Measurements from ENCODE around the gene OXA1L. TPM values are rescaled to one million over a fixed set of nuclear protein-coding genes. Genes with fewer than 3 reads are reported as not detected.

The OXA1L gene
- total RNA-seq, 1 experiment from 2014 or later, result 146 TPM

DNA sequence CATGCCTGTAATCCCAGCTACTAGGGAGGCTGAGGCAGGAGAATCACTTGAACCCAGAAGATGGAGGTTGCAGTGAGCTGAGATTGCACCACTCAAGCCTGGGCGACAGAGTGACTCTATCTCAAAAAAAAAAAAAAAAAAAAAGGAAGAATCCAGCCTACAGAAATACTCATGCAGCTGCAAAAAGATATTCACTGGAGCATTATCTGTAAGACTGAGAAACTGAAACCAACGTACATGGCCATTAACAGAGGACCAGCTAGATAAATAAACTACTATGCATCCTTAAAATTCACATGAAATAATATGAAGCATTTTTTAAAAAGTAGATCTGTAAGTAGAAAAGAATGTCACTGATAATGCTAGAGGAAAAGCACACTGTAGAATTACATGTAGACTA, 45.2 kb downstream of the OXA1L start:
- Histone ChIP-seq H4K20me1 (ENCODE audit: insufficient read depth) (no peaks in the 10 kb centered on the region), H3K9me2 (ENCODE audit: insufficient read depth) (no peaks in the 10 kb centered on the region), H3K4me2 (ENCODE audit: low read length) (no peak overlapping the region), H3K4me1 (ENCODE audit: control insufficient read depth in 1 of 2, insufficient read depth in 2 of 2, low read length in 2 of 2) (peaks cover 4 to 11% of the 10 kb centered on the region in 2 experiments; a peak in 3 of 4 replicates), H2AFZ (ENCODE audit: low read depth, low read length, poor library complexity, severe bottlenecking) (no peak overlapping the region), H3K9me3 (ENCODE audit: control insufficient read depth in 1 of 2, insufficient read depth in 1 of 2, low read depth in 1 of 2, low read length in 2 of 2) (no peaks in the 10 kb centered on the region), H3K36me3 (ENCODE audit: control insufficient read depth in 1 of 2, insufficient read depth in 2 of 2, low read length in 2 of 2) (no peaks in the 10 kb centered on the region), H3K4me3 (replicated peaks in 1 of 2; ENCODE audit: low read depth in 1 of 2, low read length in 2 of 2) (no peak overlapping the region), H3K27me3 (ENCODE audit: insufficient read depth, low read length) (no peaks in the 10 kb centered on the region), H3K27ac (ENCODE audit: low read depth, low read length) (no peak overlapping the region), H3K9ac (ENCODE audit: low read length) (no peak overlapping the region), H3K79me2 (ENCODE audit: insufficient read depth, low read length) (no peaks in the 10 kb centered on the region)
- ATAC-seq (no peak), DNase-seq (ENCODE audit: low read depth, low spot score) (no peak)
- intact Hi-C loops (cut with micrococcal nuclease), result no loop called here
- ChIA-PET RAD21 (ENCODE audit: low non-redundant PET in 1 of 2, low total read pairs in 2 of 2, uncharacterized antibody in 2 of 2, unreplicated experiment in 2 of 2) (interaction anchor here in 1 of 2 experiments (0.6 kb wide), 1 partner anchor 10 kb away, joined by 4 read pairs; no protein-coding TSS in a partner anchor), CTCF (interaction anchor here (0.6 kb wide), 1 partner anchor 246 kb away, joined by 3 read pairs; no protein-coding TSS in a partner anchor), POLR2A (no interaction called here)
- TF ChIP-seq, protein P1, sequence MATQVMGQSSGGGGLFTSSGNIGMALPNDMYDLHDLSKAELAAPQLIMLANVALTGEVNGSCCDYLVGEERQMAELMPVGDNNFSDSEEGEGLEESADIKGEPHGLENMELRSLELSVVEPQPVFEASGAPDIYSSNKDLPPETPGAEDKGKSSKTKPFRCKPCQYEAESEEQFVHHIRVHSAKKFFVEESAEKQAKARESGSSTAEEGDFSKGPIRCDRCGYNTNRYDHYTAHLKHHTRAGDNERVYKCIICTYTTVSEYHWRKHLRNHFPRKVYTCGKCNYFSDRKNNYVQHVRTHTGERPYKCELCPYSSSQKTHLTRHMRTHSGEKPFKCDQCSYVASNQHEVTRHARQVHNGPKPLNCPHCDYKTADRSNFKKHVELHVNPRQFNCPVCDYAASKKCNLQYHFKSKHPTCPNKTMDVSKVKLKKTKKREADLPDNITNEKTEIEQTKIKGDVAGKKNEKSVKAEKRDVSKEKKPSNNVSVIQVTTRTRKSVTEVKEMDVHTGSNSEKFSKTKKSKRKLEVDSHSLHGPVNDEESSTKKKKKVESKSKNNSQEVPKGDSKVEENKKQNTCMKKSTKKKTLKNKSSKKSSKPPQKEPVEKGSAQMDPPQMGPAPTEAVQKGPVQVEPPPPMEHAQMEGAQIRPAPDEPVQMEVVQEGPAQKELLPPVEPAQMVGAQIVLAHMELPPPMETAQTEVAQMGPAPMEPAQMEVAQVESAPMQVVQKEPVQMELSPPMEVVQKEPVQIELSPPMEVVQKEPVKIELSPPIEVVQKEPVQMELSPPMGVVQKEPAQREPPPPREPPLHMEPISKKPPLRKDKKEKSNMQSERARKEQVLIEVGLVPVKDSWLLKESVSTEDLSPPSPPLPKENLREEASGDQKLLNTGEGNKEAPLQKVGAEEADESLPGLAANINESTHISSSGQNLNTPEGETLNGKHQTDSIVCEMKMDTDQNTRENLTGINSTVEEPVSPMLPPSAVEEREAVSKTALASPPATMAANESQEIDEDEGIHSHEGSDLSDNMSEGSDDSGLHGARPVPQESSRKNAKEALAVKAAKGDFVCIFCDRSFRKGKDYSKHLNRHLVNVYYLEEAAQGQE (IDR thresholded peaks at IDR 0.05; ENCODE audit: low read depth), result no peak
- TF ChIP-seq CBX3 (IDR thresholded peaks at IDR 0.05; ENCODE audit: low read depth), result no peak
- TF ChIP-seq ZFX (IDR thresholded peaks at IDR 0.05), result no peak
- TF ChIP-seq CEBPB (IDR thresholded peaks at IDR 0.05; ENCODE audit: low read depth), result no peak
- no peak for TF ChIP-seq EZH2phosphoT487 (IDR thresholded peaks at IDR 0.05; ENCODE audit: borderline replicate concordance)
- TF ChIP-seq, protein P2, sequence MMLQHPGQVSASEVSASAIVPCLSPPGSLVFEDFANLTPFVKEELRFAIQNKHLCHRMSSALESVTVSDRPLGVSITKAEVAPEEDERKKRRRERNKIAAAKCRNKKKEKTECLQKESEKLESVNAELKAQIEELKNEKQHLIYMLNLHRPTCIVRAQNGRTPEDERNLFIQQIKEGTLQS (IDR thresholded peaks at IDR 0.05), result no peak
- no peak for TF ChIP-seq POLR2AphosphoS5 (IDR thresholded peaks at IDR 0.05; ENCODE audit: low read depth, low read length)
- no peak for TF ChIP-seq POLR2A (IDR thresholded peaks at IDR 0.05; ENCODE audit: borderline replicate concordance, extremely low read depth, insufficient read depth, insufficient read length)
- TF ChIP-seq SP1 (IDR thresholded peaks at IDR 0.05; ENCODE audit: low read depth), result no peak
- TF ChIP-seq, protein P3, sequence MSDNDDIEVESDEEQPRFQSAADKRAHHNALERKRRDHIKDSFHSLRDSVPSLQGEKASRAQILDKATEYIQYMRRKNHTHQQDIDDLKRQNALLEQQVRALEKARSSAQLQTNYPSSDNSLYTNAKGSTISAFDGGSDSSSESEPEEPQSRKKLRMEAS (IDR thresholded peaks at IDR 0.05), result no peak
- TF ChIP-seq TCF7L2 (IDR thresholded peaks at IDR 0.05; ENCODE audit: borderline replicate concordance, extremely low read depth, insufficient read depth, insufficient read length), result no peak
- TF ChIP-seq, protein P4, sequence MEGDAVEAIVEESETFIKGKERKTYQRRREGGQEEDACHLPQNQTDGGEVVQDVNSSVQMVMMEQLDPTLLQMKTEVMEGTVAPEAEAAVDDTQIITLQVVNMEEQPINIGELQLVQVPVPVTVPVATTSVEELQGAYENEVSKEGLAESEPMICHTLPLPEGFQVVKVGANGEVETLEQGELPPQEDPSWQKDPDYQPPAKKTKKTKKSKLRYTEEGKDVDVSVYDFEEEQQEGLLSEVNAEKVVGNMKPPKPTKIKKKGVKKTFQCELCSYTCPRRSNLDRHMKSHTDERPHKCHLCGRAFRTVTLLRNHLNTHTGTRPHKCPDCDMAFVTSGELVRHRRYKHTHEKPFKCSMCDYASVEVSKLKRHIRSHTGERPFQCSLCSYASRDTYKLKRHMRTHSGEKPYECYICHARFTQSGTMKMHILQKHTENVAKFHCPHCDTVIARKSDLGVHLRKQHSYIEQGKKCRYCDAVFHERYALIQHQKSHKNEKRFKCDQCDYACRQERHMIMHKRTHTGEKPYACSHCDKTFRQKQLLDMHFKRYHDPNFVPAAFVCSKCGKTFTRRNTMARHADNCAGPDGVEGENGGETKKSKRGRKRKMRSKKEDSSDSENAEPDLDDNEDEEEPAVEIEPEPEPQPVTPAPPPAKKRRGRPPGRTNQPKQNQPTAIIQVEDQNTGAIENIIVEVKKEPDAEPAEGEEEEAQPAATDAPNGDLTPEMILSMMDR (IDR thresholded peaks at IDR 0.05 in 2 of 3, conservative IDR thresholded peaks at IDR 0.05 in 1 of 3; ENCODE audit: borderline replicate concordance in 1 of 3, insufficient read depth in 1 of 3, low read depth in 2 of 3, low read length in 2 of 3), result no peak
- TF ChIP-seq EZH2 (IDR thresholded peaks at IDR 0.05), result no peak
- no peak for TF ChIP-seq JUND (IDR thresholded peaks at IDR 0.05)
- no peak for TF ChIP-seq YY1 (IDR thresholded peaks at IDR 0.05; ENCODE audit: extremely low read depth, insufficient replicate concordance, low read depth, low read length)
- no peak for TF ChIP-seq ZNF274 (IDR thresholded peaks at IDR 0.05; ENCODE audit: low read depth, low read length)
- TF ChIP-seq FOSL1 (IDR thresholded peaks at IDR 0.05; ENCODE audit: low read depth), result no peak
- TF ChIP-seq, protein P5, sequence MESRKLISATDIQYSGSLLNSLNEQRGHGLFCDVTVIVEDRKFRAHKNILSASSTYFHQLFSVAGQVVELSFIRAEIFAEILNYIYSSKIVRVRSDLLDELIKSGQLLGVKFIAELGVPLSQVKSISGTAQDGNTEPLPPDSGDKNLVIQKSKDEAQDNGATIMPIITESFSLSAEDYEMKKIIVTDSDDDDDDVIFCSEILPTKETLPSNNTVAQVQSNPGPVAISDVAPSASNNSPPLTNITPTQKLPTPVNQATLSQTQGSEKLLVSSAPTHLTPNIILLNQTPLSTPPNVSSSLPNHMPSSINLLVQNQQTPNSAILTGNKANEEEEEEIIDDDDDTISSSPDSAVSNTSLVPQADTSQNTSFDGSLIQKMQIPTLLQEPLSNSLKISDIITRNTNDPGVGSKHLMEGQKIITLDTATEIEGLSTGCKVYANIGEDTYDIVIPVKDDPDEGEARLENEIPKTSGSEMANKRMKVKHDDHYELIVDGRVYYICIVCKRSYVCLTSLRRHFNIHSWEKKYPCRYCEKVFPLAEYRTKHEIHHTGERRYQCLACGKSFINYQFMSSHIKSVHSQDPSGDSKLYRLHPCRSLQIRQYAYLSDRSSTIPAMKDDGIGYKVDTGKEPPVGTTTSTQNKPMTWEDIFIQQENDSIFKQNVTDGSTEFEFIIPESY (IDR thresholded peaks at IDR 0.05; ENCODE audit: extremely low read depth, insufficient replicate concordance, low read length), result no peak
- TF ChIP-seq ELF1 (IDR thresholded peaks at IDR 0.05; ENCODE audit: borderline replicate concordance, low read depth), result no peak
- BruUV-seq (replicated peaks), result no TSS peak
